Calu3 (cell line): ENCODE results near the gene NANS. TPM values are rescaled to one million over a fixed set of nuclear protein-coding genes. Genes with fewer than 3 reads are reported as not detected.

ENCODE experiments used
- BruUV-seq: library from RNA; stranded (reverse); fragments of 400-500 nt; replicated peaks from 2 replicates; lab custom pipeline; 2021; lab: Mats Ljungman, UMichigan
- CTCF ChIA-PET: fragments of 300-600 bp; sonication (Branson Sonifier 250); formaldehyde crosslinking; loops from one replicate; lab custom pipeline; 2022; ENCODE audit warnings: antibody characterized with exemption; lab: Charles Lee
- DNase-seq: peaks from one replicate; pipeline ENCODE4 v3.0.0; 2022
- H3K27ac Mint-ChIP-seq: one replicate; pipeline ENCODE4 v1.8.0; 2022; ENCODE audit warnings: mixed read lengths; ENCODE audit not compliant: unreplicated experiment
- H3K27me3 Mint-ChIP-seq: one replicate; pipeline ENCODE4 v1.8.0; 2022; ENCODE audit warnings: mixed read lengths; ENCODE audit not compliant: unreplicated experiment
- H3K36me3 Mint-ChIP-seq: one replicate; pipeline ENCODE4 v1.8.0; 2022; ENCODE audit warnings: mild to moderate bottlenecking, moderate library complexity, mixed read lengths; ENCODE audit not compliant: insufficient read depth, unreplicated experiment
- H3K4me1 Mint-ChIP-seq: one replicate; pipeline ENCODE4 v1.8.0; 2022; ENCODE audit warnings: mild to moderate bottlenecking, low read depth, mixed read lengths; ENCODE audit not compliant: unreplicated experiment
- H3K4me3 Mint-ChIP-seq: one replicate; pipeline ENCODE4 v1.8.0; 2022; ENCODE audit warnings: mild to moderate bottlenecking, low read depth, moderate library complexity, mixed read lengths; ENCODE audit not compliant: unreplicated experiment
- H3K9me3 Mint-ChIP-seq: one replicate; pipeline ENCODE4 v1.8.0; 2022; ENCODE audit warnings: low read depth, mixed read lengths; ENCODE audit not compliant: unreplicated experiment
- intact Hi-C: fragments of 100-400 bp; cut with micrococcal nuclease; formaldehyde crosslinking; loops from one replicate; pipeline ENCODE4 v1.10.0; 2022; ENCODE audit not compliant: unreplicated experiment
- total RNA-seq: library from RNA; stranded (reverse); gene quantifications from 2 replicates; pipeline ENCODE4 v1.2.3, GENCODE V29; 2022
- TF ChIP-seq, protein P1 (sequence below): fragments of 200-600 bp; IDR thresholded peaks from one replicate; pipeline ENCODE4 v1.8.0; 2022; ENCODE audit warnings: antibody characterized with exemption; ENCODE audit not compliant: unreplicated experiment

Gene NANS
- total RNA-seq, 1 experiment from 2014 or later, result 47.5 TPM

DNA sequence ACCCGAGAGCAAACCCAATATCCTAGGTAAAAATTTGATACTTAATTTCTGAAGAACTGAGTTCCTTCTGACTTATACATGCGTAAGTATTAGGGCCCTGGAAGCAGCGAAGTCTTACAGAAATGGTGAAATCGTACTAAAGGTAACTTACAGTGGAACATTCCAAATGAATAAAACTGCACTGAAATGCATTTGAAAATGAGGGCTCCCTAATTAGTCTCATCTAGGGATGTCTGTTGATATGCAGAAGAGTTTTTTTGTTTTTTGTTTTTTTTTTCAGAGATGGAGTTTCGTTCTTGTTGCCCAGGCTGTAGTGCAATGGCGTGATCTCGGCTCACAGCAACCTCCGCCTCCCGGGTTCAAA is 10.4 kb upstream of the NANS start:
- CTCF ChIA-PET, result interaction anchor here (0.6 kb wide), 1 partner anchor 92 kb away, joined by 3 read pairs; no protein-coding TSS in a partner anchor
- TF ChIP-seq, protein P1, sequence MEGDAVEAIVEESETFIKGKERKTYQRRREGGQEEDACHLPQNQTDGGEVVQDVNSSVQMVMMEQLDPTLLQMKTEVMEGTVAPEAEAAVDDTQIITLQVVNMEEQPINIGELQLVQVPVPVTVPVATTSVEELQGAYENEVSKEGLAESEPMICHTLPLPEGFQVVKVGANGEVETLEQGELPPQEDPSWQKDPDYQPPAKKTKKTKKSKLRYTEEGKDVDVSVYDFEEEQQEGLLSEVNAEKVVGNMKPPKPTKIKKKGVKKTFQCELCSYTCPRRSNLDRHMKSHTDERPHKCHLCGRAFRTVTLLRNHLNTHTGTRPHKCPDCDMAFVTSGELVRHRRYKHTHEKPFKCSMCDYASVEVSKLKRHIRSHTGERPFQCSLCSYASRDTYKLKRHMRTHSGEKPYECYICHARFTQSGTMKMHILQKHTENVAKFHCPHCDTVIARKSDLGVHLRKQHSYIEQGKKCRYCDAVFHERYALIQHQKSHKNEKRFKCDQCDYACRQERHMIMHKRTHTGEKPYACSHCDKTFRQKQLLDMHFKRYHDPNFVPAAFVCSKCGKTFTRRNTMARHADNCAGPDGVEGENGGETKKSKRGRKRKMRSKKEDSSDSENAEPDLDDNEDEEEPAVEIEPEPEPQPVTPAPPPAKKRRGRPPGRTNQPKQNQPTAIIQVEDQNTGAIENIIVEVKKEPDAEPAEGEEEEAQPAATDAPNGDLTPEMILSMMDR, result no peak

DNA sequence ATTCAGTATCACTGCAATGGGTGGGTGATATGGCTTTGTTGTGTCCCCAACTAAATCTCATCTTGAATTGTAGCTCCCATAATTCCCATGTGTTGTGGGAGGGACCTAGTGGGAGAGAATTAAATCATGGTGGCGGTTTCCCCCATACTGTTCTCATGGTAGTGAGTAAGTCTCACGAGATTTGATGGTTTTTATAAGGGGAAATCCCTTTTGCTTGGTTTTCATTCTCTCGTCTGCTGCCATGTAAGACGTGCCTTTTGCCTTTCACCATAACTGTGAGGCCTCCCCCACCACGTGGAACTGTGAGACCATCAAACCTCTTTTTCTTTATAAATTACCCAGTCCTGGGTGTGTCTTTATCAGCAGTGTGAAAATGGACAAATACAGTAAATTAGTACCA is 9.5 kb upstream of the NANS start:
- Mint-ChIP-seq H3K4me1 (no peaks in the 10 kb centered on the region), H3K27ac (no peak overlapping the region), H3K4me3 (no peak overlapping the region), H3K9me3 (no peaks in the 10 kb centered on the region), H3K36me3 (no peaks in the 10 kb centered on the region), H3K27me3 (no peaks in the 10 kb centered on the region)
- CTCF ChIA-PET, result no interaction called here
- no peak for DNase-seq
- intact Hi-C loops, result no loop called here
- no TSS peak for BruUV-seq
- TF ChIP-seq, protein P1, result no peak

More for the DNA sequence above, 10.4 kb upstream of the NANS start:
- no peak for DNase-seq
- Mint-ChIP-seq H3K9me3 (no peaks in the 10 kb centered on the region), H3K4me1 (no peaks in the 10 kb centered on the region), H3K4me3 (no peak overlapping the region), H3K27me3 (no peaks in the 10 kb centered on the region), H3K36me3 (no peaks in the 10 kb centered on the region), H3K27ac (no peak overlapping the region)
- BruUV-seq, result no TSS peak
- intact Hi-C loops, result no loop called here

DNA sequence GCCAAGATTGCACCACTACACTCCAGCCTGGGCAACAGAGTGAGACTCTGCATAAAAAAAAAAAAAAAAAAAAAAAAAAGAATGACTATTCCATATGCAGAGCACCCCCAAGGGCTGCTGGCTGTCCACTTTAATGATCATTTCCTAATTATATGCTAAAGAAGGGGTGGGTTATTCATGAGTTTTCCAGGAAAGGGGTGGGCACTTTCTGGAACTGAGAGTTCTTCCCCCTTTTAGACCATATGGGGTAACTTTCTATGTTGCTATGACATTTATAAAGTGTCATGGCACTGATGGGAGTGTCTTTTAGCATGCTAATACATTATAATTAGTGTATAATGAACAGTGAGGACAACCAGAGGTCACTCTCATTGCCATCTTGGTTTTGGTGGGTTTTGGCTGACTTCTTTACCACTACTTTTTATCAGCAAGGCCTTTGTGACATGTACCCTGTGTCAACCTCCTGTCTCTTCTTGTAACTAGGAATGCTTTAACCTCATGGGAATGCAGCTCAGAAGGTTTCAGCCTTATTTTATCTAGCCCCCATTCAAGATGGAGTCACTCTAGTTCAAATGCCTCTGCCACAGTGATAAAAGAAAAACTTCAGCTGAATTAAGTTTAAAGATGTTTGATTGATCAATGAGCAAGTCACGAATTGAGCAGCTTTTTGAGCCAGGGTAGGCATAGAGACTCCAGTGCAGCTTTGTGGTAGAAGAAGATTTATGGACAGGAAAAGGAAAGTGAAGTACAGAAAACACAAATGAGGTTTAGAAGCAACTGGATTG is 7.1 kb upstream of the NANS start:
- CTCF ChIA-PET, result no interaction called here
- intact Hi-C loops, result no loop called here
- Mint-ChIP-seq H3K27ac (no peak overlapping the region), H3K4me1 (no peaks in the 10 kb centered on the region), H3K9me3 (no peaks in the 10 kb centered on the region), H3K4me3 (no peak overlapping the region), H3K36me3 (no peaks in the 10 kb centered on the region), H3K27me3 (no peaks in the 10 kb centered on the region)
- BruUV-seq, result no TSS peak
- TF ChIP-seq, protein P1, result no peak
- no peak for DNase-seq

DNA sequence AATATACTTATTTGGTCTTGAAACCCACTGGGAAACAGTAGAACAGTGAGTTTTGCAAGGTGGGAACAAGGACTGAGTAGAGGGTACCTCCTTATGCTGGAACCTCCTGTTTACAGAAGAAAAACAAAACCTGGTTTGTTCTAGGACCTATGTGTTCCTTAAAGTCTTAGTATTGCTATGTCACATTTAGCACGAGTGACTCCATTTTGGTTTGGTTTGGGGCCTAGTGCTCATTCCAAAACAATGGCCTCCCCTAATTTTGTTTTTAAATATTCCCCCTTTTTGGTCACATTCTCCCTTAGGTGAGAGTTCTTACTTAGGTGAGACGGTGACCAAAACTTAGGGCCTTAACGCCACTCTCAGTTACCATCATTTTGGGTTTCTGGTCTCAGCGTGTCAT is 6.2 kb upstream of the NANS start:
- Mint-ChIP-seq H3K9me3 (no peaks in the 10 kb centered on the region), H3K27ac (no peak overlapping the region), H3K27me3 (no peaks in the 10 kb centered on the region), H3K36me3 (no peaks in the 10 kb centered on the region), H3K4me1 (no peaks in the 10 kb centered on the region), H3K4me3 (no peak overlapping the region)
- intact Hi-C loops, result no loop called here
- BruUV-seq, result no TSS peak
- TF ChIP-seq, protein P1, result no peak
- no peak for DNase-seq
- CTCF ChIA-PET, result no interaction called here
